Activated T-cell treated with anti-CD3 and anti-CD28 coated beads, Interleukin-2, amount 50 U/mL, for 48 hours (primary cell): ENCODE measurements around the gene KLHL15.

Experiments
- DNase-seq, 2 experiments: peaks; one replicate each; pipeline ENCODE4 v3.0.0-alpha.2; 2020

The KLHL15 gene

DNA sequence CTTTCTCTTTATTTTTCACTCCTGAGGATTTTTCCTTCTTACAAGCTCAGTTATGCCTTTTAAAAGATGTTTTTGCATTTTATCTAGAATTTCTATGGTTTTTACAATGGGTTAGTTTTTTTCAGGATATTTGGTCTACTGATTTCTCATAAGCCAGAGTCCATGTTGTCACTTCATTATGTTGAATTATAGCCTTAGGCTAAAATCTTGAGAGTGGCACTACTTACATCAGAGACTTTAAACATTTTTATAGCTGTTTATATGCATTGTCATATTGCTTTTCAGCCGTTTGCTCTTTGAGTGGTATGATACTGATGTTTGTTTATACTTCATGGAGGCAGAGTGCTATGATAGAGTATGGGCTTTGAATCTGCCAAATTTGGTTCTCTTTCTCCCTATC is 82.8 kb downstream of the KLHL15 start:
- DNase-seq, result no peak

DNA sequence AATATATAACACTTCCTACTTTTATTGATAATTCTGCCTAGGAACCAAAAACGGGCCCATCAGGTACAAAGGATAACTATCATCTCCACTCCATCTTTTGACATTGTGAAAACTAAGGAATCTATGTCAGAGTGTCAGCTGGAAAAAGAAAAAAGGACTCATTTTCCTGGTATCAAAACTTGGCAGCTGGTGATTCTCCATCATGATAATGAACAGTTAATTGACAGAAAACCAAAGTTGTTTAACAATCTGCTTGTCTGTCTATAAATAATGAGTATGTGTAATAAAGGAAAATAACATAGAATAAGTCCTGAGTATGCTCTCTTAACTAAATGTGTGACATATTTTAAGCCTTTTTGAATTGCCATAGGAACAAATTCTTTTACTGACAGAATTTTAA is 87.8 kb downstream of the KLHL15 start:
- no peak for DNase-seq

DNA sequence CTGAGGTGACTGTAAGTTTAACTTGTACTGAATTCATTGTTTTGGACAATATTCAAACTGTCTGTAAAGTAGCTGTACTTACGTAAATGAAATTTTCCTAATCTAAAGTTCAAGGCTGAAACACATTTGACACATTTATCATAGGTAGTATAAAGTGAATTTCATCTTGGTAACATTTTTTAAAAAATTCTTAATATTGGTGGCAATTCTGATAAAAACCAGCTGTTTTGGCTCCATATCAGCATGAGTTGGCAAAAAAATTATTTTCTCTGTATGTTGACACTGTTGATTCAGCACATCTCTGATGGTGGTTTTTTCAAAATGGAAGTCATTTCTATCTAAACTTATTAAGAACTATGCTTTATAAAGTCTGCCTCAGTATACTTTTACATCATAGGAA is 88.3 kb downstream of the KLHL15 start:
- no peak for DNase-seq

DNA sequence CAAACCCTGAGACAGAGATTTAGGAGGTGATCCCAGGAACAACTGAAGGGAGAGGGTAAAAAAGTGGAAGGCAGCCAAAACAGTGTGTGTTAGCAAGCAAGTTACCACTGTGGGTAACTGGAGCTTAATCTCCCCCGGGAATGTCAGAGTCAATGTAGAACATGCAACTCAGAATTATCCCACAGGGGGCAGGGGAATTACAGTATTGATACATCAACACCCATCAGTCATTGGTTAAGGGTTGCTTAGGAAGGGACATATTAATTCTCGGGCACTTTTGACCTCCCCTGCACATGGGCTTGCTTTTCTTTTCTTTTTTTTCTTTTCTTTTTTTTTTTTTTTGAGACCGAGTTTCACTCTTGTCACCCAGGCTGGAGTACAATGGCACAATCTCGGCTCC is 89.9 kb downstream of the KLHL15 start:
- DNase-seq, result no peak

DNA sequence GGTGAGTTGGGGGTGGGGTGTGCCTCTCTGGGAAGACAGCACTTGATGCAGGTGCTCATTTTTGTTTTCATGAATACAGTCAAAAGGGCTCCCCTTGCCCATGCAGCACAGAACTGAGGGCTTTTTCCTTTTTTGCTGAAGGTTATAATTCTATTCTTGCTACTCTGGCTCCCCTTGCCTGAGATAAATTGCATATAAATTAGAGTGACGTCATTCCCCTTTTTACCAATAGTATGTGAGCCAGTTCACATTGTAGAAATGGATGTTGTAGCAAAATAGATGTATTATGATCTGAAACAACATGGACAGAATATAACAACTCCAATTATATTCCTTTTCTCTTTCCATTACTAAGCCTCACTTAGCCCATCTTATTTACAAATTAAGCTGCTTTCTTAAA is 90.8 kb downstream of the KLHL15 start:
- no peak for DNase-seq

DNA sequence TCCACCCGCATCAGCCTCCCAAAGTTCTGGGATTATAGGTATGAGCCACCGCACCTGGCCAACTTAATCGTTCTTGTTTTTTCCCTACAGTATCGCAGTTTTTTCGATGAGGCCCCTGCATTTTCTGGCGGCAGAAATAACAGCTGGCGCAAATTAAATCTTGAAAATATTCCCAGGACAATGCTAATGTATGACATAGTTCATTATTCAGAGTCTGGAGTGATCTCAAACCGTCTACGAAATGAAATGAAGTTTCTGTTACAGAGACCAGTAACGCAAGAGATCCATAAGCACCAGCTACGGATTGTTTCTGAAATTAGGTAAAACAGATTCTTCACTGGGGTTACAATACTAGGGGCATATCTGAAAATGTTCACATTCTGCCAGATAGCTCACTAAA is 91.9 kb downstream of the KLHL15 start:
- DNase-seq, result no peak
